NCI-H510A treated with DMSO at 0.1 percent for 48 hours (cell line): ENCODE results near the gene MRAP2.
"Not testable (repeated sequence)": the region's sequence is repeated elsewhere in the genome, so short reads cannot be mapped to it uniquely, and the experiment has no call there.

ENCODE experiments used
- DNase-seq: peaks from one replicate; lab custom pipeline; 2025; lab: John Stamatoyannopoulos, UW

Gene MRAP2

DNA sequence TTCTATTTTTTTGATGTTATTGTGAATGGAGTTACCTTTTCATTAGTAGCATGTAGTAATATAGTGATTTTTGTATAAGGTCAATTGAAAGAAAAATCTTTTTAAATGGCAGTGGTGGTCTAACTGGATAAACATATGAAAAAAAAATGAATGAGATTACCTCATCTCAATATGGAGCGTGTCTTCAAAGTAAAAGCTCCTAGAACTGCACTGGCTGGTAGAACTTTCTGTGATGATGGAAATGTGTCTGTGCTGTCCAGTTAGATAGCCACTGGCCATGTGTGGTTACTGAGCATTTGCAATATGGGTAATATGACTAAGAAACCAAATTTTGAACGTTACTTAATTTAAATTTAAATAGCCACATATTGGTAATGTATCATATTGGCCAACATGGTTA, 44.1 kb downstream of the MRAP2 start:
- DNase-seq, result no peak

DNA sequence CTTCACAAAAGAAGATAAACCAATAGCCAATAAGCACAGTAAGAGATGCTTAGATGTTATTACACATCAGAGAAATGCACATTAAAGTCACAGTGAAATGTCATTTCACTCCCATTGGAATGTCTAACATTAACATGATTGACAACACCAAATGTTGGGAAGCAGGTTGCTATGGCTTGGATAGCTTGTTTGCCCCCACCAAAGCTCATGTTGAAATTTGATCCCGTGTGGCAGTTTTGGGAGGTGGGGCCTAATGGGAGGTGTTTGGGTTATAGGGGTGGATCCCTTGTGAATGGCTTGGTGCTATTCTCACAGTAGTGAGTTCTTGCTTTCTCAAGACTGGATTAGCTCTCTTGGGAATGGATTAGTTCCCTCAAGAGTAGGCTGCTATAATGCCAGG, 44.8 kb downstream of the MRAP2 start:
- no peak for DNase-seq

DNA sequence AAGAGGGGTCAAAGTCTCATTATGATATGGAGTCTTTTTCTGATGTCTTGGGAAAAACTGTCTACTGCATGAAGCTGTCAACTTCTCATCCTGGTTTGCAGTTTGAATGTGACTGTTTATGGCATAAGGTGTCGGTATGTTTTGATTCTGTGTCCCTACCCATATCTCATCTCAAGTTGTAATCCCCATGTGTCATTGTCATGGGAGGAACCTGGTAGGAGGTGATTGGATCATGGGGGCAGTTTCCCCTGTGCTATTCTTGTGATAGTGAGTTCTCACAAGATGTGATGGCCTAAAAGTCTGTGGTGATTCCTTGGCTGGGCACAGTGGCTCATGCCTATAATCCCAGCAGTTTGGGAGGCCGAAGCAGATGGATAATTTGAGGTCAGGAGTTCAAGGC, 47.6 kb downstream of the MRAP2 start:
- DNase-seq, result no peak

DNA sequence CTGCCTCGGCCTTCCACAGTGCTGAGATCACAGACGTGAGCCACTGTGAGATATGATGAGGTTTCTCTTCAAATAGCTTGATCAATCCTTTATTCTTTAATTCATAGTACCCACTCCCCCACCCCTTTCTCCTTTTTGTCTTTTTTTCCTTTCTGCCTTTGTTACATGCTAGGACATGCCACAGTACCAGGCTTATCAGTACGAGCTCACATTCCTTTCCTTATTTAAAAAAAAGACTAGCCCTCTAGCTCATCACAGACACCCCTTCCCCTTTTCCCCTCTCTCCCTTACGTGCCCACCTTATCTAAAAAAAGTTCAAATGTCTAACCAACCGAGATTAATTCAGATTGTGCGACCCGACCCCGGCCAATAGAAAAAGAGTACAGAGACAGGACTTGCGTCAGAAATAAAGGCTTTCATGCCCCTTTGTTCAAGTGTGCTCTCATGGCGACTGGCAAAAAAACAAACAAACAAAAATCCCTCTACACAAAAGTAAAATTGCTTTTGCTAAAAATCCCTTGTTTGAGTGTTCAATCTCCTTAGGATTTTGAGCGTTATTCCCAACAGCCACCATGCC, 49.2 kb downstream of the MRAP2 start:
- no peak for DNase-seq

DNA sequence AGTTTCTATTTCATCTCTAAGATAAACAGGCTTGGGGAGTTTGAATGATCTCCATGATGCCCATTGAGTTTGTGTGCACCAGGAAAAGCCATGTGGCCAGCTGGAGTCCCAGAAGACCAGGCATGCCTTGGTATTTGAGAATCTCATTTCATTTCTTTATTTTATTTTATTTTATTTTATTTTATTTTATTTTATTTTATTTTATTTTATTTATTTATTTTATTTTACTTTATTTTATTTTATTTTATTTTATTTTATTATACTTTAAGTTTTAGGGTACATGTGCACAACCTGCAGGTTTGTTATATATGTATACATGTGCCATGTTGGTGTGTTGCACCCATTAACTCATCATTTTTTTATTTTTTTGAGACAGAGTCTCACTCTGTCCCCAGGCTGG, 51.1 kb downstream of the MRAP2 start:
- not testable (repeated sequence) for DNase-seq

DNA sequence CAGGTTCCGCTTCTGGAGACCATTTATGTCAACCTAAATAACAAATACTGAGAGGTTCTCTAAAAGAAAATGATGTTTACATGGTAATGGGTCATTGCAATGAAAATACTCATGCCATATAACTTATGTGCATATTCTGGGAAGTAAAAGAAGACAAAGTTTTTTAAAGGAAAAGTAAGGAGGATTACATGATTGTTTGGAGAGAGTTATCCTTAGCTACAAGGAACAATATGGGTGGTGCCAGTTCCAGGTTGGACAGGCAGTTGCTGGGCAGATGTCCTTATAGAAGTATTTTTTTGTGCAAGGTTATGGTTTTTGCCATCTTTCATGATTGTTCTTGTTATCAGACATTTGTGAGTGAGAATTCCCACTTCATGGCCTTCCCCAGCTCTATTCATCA, 52.5 kb downstream of the MRAP2 start:
- DNase-seq, result no peak

DNA sequence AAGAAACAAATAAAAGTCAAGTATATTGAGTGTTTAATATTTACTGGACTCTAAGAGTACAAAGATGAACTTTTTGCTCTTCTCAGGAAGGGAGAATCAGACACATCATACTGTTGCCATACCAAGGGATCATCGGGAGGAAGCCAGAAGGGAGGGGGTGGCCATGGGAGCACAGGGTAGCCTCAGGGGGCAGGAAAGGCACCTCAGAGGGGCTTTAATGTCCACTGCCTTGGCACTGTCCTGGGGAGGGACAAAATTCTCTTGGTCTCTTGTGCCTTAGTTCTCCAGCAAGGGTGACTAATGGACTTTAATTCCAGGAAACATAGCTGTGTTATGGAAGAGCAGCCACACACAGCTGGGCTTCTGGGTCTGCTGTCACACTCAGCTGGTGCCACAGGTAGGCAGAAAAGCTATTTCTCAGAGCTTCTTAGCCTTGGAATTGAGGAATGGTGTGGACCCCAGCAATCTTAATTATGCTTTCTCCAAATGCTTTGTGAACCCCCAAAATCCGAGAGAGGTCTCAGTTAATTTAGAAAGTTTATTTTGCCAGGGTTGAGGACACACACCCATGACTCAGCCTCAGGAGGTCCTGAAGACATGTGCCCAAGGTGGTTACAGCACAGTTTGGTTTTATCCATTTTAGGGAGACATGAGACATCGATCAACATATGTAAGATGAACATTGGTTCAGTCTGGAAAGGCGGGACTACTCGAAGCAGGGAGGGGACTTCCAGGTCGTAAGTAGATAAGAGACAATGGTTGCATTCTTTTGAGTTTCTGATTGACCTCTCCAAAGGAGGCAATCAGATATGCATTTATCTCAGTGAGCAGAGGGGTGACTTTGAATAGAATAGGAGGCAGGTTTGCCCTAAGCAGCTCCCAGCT, 53.2 kb downstream of the MRAP2 start:
- DNase-seq, result no peak

DNA sequence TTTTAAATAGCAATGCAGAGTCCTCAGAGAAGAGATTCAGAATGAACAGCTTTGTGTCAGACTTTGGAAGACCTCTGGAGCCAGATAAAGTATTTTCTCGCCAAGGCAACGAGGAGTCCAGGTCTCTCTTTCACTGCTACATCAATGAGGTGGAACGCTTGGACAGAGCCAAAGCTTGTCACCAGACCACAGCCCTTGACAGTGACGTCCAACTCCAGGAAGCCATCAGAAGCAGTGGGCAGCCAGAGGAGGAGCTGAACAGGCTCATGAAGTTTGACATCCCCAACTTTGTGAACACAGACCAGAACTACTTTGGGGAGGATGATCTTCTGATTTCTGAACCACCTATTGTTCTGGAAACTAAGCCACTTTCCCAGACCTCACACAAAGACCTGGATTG, 55.5 kb downstream of the MRAP2 start:
- no peak for DNase-seq

DNA sequence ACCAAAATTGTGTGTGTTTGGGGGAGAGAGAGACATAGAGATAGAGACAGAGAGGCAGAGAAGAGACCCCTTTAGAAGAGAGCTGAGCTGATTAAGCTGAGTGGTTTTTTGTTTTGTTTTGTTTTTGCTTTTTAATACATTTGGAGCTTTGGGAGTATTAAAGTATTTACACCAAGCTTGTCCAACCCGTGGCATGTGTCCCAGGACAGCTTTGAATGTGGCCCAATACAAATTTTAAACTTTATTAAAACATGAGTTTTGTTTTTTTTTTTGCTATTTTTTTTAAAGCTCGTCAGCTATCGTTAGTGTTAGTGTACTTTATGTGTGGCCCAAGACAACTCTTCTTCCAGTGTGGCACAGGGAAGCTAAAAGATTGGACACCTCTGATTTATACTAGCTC, 56.0 kb downstream of the MRAP2 start:
- no peak for DNase-seq

DNA sequence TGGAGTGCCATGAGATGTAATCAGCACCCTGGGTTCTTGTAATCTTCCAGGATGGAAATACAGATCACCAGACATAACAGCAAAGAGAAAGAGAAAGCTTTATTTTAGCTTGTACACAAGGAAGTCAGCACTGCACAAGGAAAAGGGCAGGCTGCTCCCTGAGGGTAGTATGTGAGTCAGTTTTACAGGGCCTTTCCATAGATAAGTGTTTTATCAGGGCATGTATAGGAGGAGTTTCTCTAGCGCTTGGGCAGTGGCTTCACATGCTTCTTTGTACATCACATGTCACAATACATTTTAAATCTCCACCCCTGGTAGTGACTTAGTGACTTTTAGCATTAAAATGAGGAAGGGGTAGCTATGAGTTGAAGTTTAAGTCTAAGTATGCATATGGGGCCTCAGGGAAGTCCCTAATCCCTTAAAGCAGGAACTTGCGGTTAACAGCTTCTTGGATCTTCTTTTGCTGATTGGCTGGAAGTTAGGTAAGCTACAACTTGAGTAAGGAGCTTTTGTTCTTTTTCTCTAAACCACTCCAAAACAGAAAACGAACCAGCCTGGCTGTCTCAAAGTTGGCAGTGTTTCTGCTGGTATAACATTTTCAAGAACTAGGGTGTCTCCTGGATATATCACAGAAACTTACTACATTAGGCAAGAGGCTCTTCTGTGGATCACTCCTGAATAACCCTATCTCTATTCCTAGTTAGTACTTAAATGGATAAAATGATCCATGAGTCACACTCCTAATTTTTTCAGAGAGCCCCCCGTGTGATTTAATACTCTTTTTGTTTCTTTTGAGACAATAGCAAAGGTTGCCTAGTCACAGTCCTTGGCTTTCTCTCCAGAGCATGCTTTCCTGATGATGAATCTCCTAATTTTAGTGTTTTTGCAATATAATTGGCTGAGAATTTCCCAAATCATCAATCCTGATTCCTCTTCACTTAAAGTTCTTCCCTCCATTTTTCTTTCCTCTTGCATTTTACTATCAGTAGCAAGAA, 60.2 kb downstream of the MRAP2 start:
- DNase-seq, result no peak

DNA sequence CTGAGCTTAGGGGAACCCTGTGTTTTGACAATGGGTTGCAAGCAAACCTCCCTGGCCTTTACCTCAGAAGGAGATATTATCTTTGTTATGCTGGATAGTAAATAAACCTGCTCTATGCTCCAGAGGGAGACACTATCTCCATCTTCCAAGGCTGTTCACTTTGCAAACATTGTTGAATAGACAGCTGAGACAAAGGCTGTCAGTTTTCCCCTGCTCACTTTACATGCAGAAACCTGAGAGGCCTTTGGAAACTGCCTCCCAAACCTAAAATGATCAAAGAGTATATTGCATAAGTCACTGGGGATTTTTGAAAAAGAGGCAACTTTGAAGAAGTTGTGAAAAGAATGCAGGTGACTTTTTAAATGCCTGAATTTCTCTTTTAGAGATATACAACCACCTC, 61.6 kb downstream of the MRAP2 start:
- no peak for DNase-seq

DNA sequence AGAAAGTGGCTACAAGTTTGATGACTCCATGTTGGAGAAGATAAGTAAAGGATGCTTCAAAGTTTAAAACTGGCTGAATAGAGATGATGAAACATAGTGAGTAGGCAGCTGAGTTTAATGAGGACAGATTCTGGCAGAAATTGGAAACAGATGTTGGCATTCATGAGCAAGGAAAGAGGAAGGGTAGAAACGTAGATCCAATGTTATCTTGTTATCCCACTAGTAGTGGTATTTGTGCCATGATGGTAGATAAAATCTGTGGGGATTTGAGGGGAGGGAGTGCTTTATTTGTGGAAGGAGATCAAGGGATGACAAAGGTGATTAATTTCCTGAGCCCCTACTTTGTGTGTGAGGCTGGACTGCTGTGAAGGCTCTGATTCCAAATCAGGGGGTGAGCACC, 69.5 kb downstream of the MRAP2 start:
- DNase-seq, result no peak

DNA sequence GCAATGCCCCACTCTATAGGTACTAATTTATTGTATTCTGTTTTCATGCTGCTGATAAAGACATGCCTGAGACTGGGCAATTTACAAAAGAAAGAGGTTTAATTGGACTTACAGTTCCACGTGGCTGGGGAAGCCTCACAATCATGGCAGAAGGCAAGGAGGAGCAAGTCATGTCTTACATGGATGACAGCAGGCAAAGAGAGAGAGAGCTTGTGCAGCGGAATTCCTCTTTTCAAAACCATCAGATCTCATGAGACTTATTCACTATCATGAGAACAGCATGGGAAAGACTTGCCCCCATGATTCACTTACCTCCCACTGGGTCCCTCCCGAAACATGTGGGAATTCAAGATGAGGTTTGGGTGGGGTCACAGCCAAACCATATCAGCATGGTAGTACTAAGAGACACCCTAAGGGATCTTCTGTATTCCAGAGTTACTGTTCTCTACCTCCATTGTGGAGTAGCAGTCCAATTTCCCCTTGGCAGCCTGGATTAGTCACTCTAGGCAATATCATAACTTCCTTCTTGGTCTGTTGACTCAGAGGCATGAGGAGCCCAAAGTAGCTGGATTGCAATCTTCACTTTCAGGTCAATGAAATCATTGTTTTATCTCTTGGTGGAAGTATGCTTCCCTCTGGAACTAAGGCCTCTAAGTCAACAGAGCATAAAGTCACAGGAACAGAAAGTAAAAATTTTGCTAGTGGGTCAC, 71.8 kb downstream of the MRAP2 start:
- not testable (repeated sequence) for DNase-seq

DNA sequence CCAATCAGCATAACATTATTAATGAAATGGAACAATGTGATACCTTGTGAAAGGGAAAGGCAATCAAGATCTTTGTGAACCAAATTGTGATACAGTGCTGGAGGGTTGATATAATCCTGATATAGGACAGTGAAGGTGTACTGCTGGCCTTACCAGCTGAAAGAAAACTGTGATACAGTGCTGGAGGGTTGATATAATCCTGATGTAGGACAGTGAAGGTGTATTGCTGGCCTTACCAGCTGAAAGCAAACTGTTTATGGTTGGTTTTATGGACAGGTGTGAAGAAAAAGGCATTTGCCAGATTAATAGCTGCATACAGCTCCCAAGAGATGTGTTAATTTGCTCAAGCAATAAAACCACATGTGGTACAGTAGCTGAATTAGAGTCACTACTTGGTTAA, 73.9 kb downstream of the MRAP2 start:
- DNase-seq, result no peak

DNA sequence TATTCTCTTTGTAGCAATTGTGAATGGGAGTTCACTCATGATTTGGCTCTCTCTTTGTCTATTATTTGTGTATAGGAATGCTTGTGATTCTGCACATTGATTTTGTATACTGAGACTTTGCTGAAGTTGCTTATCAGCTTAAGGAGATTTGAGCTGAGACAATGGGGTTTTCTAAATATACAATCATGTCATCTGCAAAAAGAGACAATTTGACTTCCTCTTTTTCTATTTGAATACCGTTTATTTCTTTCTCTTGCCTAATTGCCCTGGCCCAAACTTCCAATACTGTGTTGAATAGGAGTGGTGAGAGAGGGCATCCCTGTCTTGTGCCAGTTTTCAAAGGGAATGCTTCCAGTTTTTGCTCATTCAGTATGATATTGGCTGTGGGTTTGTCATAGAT, 77.8 kb downstream of the MRAP2 start:
- not testable (repeated sequence) for DNase-seq

DNA sequence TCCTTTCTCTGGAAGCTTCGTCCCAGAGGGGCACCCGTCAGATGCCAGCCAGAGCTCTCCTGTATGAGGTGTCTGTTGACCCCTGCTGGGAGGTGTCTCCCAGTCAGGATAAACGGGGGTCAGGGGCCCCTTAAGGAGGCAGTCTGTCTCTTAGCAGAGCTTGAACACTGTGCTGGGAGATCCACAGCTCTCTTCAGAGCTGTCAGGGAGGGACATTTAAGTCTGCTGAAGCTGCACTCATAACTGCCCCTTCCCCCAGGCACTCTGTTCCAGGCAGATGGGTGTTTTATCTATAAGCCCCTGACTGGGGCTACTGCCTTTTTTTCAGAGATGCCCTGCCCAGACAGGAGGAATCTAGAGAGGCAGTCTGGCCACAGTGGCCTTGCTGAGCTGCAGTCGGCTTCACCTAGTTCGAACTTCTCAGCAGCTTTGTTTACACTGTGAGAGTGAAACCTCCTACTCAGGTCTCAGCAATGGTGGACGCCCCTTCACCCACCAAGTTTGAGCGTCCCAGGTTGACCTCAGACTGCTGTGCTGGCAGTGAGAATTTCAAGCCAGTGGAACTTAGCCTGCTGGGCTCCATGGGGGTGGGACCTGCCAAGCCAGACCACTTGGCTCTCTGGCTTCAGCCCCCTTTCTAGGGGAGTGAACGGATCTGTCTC, 81.5 kb downstream of the MRAP2 start:
- DNase-seq, result not testable (repeated sequence)

DNA sequence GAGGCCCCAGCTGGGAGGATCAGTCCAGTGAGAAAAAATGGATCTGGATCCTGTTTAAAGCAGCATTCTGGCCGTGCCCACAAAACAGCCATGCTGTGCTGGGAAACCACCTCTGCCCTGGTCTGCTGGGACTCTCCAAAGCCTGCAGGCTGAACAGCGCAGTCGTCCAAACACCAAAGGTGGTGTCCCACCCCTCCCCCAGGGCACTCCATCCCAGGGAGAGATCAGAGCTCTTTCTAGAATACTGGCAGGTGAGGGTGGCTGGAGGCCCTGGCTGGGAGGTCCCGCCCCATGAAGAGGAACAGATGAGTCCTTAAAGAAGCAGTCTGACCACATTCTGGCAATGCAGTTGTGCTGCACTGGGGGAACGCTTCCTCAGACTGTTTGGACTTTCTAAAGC, 84.6 kb downstream of the MRAP2 start:
- no peak for DNase-seq

DNA sequence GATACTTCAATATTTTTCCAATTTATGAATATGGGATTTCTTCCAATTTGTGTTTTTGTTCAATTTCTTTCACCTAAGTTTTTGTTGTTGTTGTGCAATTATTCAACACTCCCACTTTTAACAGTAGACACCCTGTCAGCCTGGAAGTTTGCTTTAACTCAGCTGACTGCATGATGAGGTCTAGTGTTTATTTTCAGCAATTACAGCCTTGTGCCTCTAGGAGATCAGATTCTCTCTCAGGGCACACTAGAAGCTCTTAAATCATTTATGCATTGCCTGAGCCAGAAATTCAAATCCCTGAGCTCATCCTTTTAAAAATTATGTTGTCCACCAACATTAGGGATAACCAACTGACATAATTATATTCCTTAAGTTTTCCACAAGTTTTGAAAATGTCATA, 85.7 kb downstream of the MRAP2 start:
- DNase-seq, result no peak

DNA sequence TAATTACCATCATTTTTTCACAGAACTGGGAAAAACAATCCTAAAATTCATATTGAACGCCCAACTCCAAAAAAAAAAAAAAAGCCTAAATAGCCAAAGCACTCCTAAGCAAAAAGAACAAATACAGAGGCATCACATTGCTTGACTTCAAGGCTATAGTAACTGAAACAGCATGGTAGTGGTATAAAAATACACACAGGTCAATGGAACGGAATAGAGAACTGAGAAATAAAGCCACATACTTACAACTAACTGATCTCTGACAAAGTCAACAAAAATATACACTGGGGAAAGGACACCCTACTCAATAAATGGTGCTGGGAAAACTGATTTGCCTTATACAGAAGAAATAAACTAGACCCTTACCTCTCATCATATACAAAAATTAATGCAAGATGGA, 89.6 kb downstream of the MRAP2 start:
- no peak for DNase-seq

DNA sequence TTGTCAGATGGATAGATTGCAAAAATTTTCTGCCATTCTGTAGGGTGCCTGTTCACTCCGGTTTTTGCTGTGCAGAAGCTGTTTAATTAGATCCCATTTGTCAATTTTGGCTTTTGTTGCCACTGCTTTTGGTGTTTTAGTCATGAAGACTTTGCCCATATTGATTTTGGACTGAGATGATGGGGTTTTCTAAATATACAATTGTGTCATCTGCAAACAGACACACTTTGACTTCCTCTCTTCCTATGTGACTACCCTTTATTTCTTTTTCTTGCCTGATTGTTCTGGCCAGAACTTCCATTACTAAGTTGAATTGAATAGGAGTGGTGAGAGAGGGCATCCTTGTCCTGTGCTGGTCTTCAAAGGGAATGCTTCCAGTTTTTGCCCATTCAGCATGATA, 96.0 kb downstream of the MRAP2 start:
- not testable (repeated sequence) for DNase-seq

DNA sequence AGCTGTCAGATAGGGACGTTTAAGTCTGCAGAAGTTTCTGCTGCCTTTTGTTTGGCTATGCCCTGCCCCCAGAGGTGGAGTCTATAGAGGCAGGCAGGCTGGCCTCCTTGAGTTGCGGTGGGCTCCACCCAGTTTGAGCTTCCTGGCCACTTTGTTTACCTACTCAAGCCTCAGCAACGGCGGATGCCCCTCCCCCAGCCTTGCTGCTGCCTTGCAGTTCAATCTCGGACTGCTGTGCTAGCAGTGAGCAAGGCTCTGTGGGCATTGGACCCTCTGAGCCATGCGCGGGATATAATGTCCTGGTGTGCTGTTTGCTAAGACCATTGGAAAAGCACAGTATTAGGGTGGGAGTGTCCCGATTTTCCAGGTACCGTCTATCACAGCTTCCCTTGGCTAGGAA, 99.8 kb downstream of the MRAP2 start:
- DNase-seq, result not testable (repeated sequence)
